ENCODE results near the gene DCAF12.
A peak's percentile ranks its signal among the peaks of the same experiment; 100 is the strongest.

Gene DCAF12

GRCh38 chr9:34133436-34133949 lies 7.0 kb upstream of the DCAF12 start:
- no peak for TF ChIP-seq CTCF (IDR thresholded peaks at IDR 0.05; ENCODE audit: low read depth, low read length, missing control alignments)
- Histone ChIP-seq H3K4me3 (ENCODE audit: low read depth, low read length) (no peak overlapping the region), H3K27me3 (replicated peaks) (no peaks in the 10 kb centered on the region), H3K27ac (no peak overlapping the region), H3K36me3 (replicated peaks) (no peaks in the 10 kb centered on the region)
- DNase-seq, result no peak
- in situ Hi-C loops (cut with HindIII; ENCODE audit: low pct_ligation_motif_present, low sequenced_read_pairs), result no loop called here

GRCh38 chr9:34131571-34131970 lies 5.1 kb upstream of the DCAF12 start:
- no peak for DNase-seq
- in situ Hi-C loops (cut with HindIII; ENCODE audit: low pct_ligation_motif_present, low sequenced_read_pairs), result no loop called here

GRCh38 chr9:34127035-34127948 lies 794 bp upstream of the DCAF12 start:
- H3K27ac ChIP-seq, result peak overlapping the region; percentile 70
- peaks cover 5% of the 10 kb centered on the region for H3K36me3 ChIP-seq (replicated peaks)
- no peak for DNase-seq
- H3K4me3 ChIP-seq (ENCODE audit: low read depth, low read length), result peak overlapping the region; percentile 97
- TF ChIP-seq CTCF (IDR thresholded peaks at IDR 0.05; ENCODE audit: low read depth, low read length, missing control alignments), result no peak
- H3K27me3 ChIP-seq (replicated peaks), result no peaks in the 10 kb centered on the region
- in situ Hi-C loops (cut with HindIII; ENCODE audit: low pct_ligation_motif_present, low sequenced_read_pairs), result no loop called here

More at GRCh38 chr9:34131571-34131970, 5.1 kb upstream of the DCAF12 start:
- no peak overlapping the region for H3K4me3 ChIP-seq (ENCODE audit: low read depth, low read length)
- H3K27ac ChIP-seq, result no peak overlapping the region
- no peak for TF ChIP-seq CTCF (IDR thresholded peaks at IDR 0.05; ENCODE audit: low read depth, low read length, missing control alignments)
- H3K36me3 ChIP-seq (replicated peaks), result no peaks in the 10 kb centered on the region
- H3K27me3 ChIP-seq (replicated peaks), result no peaks in the 10 kb centered on the region

- TF ChIP-seq CTCF (IDR thresholded peaks at IDR 0.05; ENCODE audit: low read depth, low read length, missing control alignments), result peak; percentile 31
- H3K36me3 ChIP-seq (replicated peaks), result peaks cover 5% of the 10 kb centered on the region
- peak overlapping the region; percentile 97 for H3K4me3 ChIP-seq (ENCODE audit: low read depth, low read length)
- in situ Hi-C loops (cut with HindIII; ENCODE audit: low pct_ligation_motif_present, low sequenced_read_pairs), result no loop called here
- no peaks in the 10 kb centered on the region for H3K27me3 ChIP-seq (replicated peaks)
- DNase-seq, result no peak
- H3K27ac ChIP-seq, result peak overlapping the region; percentile 70
These were observed 754 bp downstream of the DCAF12 start for GRCh38 chr9:34125681-34126206.

GRCh38 chr9:34124926-34125325 lies 1.6 kb downstream of the DCAF12 start:
- no peak for DNase-seq

More at GRCh38 chr9:34124926-34125325, 1.6 kb downstream of the DCAF12 start:
- H3K27me3 ChIP-seq (replicated peaks), result no peaks in the 10 kb centered on the region
- no peak overlapping the region for H3K27ac ChIP-seq
- peaks cover 5% of the 10 kb centered on the region for H3K36me3 ChIP-seq (replicated peaks)
- in situ Hi-C loops (cut with HindIII; ENCODE audit: low pct_ligation_motif_present, low sequenced_read_pairs), result no loop called here
- peak overlapping the region; percentile 97 for H3K4me3 ChIP-seq (ENCODE audit: low read depth, low read length)
- no peak for TF ChIP-seq CTCF (IDR thresholded peaks at IDR 0.05; ENCODE audit: low read depth, low read length, missing control alignments)
